Astrocyte of the cerebellum (primary cell): ENCODE data around the gene FAM110D.
A peak's percentile ranks its signal among the peaks of the same experiment; 100 is the strongest.

Experiments
- DNase-seq: peaks from one replicate; pipeline ENCODE4 v3.0.0-alpha.2; 2011; ENCODE audit warnings: low read depth
- H3K4me3 ChIP-seq: 2 replicates; pipeline ENCODE4 v1.5.1; 2011; ENCODE audit warnings: mild to moderate bottlenecking, low read depth, low read length, moderate library complexity
- CTCF ChIP-seq: IDR thresholded peaks from 2 replicates; pipeline ENCODE4 v1.5.1; 2012; ENCODE audit warnings: low read length, low read depth, moderate library complexity, mild to moderate bottlenecking; ENCODE audit errors: missing control alignments
- in situ Hi-C: cut with HindIII; loops from 2 replicates; pipeline ENCODE4 v1.10.0; 2017; ENCODE audit warnings: low sequenced_read_pairs

The FAM110D gene

GRCh38 chr1:26158908-26159742, at the start of gene FAM110D:
Gene FAM110D, plus strand, starts transcription at chr1:26159079. Its CDS starts 2,213 bp downstream, at chr1:26161292.
- H3K4me3 ChIP-seq = no peak within 1 kb of the TSS
- in situ Hi-C loops = no loop called here
- no peak for DNase-seq
- TF ChIP-seq CTCF = no peak

DNA sequence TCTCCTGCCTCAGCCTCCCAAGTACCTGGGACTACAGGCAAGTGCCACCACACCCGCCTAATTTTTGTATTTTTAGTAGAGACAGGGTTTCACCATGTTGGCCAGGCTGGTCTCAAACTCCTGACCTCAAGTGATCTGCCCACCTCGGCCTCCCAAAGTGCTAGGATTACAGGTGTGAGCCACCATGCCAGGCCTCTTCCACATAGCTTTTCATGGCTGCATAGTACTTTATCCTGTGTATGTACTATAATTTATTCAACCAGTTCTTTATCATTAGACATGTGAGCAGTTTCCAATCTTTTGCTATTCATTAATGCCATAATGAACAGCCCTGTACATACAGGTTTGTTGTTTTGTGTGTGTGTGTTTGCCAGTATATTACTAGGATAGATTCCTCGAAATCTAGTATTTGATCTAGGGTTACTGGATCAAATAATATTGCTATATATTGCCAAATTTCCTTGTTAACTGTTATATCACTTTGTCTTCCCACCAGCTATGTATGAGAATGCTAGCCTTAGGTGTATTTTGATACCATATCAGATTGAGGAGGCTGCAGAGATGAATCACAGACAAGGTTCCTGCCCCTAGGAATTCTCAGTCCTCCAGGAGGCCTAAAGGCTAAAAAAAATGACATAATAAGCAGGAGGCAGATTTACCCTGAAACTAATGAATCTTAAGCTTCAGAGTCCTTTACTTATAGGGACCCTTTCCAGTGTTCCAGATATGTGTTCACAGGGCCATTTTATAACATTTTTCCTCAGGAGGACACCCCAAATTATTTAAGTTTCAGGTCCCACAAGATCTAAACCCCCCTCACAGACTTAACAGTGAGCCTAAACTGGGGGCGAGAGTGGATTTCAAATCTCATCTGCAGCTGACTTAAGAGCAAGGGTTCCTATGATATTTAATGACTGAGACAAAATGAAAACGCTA, 49.4 kb upstream of the FAM110D start:
- no peak for DNase-seq
- H3K4me3 ChIP-seq = no peak overlapping the region
- in situ Hi-C loops = no loop called here
- TF ChIP-seq CTCF = no peak

DNA sequence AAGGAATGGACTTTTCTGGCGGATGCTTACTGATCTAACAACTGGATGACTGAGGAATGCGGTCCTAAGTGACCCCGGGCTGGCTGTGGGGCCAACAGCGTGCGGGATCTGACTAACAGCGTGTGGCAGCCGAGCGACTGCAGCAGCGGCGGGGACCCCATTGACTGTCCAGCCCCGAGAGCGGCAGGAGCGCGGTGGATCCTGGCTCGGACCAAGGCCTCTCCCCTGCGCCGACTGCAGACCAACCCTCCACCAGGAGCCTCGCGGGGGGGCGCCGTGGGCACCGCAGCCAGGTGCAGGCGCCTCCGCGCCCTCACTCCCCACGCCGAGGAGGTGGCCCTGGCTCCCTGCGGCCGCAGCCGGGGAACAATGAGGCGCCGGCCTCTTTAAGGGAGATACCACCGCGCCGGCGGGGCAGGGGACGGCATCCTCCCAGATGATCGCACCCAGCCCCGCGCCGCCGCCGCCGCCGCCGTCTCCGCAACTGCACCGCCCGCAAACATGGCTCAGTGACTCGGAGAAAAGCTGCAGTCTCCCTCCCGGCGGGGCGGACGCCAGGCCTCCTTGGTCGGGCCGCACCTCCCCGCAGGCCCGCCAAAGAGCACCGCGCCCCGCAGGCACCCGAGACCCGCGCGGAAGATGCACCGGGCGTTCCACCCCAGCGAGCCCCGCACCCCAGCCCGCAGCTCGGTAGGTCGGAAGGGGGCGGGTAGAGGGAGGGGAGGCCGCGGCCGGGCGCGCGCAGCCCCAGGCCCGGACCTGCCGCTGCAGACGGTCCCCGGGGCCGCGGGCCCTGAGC, 47.9 kb upstream of the FAM110D start:
- no peak for TF ChIP-seq CTCF
- DNase-seq = peak; percentile 27
- in situ Hi-C loops = no loop called here
- H3K4me3 ChIP-seq = peak overlapping the region; percentile 98

DNA sequence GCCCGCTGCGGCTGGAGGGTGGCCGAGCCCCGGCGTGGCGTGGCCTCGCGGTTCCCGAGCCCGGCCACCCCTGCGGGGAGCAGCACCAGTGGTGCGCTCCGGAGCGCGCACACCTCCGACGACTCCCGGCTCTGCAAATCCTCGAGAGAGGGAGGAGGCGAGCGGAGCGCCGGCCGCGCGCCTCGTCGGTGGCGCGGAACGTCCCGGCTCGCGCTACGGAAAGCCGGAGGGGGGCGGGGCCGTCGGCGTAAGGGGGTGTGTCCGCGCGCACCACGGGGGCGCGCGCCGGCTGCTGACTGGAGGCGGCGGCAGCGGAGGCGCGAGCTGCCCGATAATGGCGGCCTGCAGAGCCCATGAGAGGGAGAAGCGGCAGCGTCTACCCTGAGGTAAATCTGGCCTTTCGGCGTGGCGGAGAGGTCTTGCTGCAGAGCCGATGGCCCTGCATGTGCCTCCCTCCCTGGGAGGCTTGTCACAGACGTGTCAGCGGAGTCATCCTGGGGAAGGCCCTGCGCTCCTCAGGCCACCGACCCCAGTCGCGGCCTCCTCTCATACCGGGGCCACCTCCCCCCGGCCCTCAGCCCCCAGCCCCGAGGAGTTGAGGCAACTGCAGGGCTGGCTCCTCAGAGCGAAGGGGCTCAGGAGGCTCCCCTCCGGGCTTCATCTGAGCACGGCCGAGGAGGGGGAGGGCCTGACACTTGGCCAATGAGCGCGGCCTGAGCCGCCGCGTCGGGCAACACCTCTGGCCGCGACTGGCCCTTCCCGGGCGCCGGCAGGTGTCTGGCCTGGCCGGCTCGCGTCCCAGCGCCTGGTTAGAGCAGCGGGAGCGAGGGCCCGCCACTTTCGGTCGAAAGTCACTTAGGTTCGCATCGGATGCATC, 47.1 kb upstream of the FAM110D start, which contains the start of gene PDIK1L:
PDIK1L (plus strand) TSS at position 295 of the 877 bp plus-strand sequence. CDS start 2,485 bp downstream, outside the sequence.
- TF ChIP-seq CTCF = no peak
- in situ Hi-C loops = no loop called here
- DNase-seq = peak; percentile 92
- H3K4me3 ChIP-seq = peak within 1 kb of the TSS; percentile 98

- in situ Hi-C loops = no loop called here
- TF ChIP-seq CTCF = no peak
- DNase-seq = no peak
- peak overlapping the region; percentile 98 for H3K4me3 ChIP-seq
Measured at GRCh38 chr1:26112407-26112775, 46.5 kb upstream of the FAM110D start.
